Measurements from ENCODE around the gene TMEM89. TPM values are rescaled to one million over a fixed set of nuclear protein-coding genes. Genes with fewer than 3 reads are reported as not detected.
A peak's percentile ranks its signal among the peaks of the same experiment; 100 is the strongest.

TMEM89 gene, protein sequence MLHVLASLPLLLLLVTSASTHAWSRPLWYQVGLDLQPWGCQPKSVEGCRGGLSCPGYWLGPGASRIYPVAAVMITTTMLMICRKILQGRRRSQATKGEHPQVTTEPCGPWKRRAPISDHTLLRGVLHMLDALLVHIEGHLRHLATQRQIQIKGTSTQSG
- not detected for total RNA-seq
- not detected for polyA plus RNA-seq (ENCODE audit: insufficient read depth in 1 of 8, insufficient read length in 8 of 8, low replicate concordance in 1 of 8)
- long read RNA-seq, donor 1: 0 reads
- long read RNA-seq, donor 2: 0 reads
- long read RNA-seq, donor 3: 0 reads
- long read RNA-seq, donor 4: 0 reads
- long read RNA-seq, donor 5: 0 reads
- long read RNA-seq, donor 6: 0 reads
- long read RNA-seq, donor 7: 0 reads
- long read RNA-seq, donor 8: 0 reads
- long read RNA-seq, donor 9: 0 reads
- long read RNA-seq, donor 10: 0 reads
- long read RNA-seq, donor 11: 0 reads

DNA sequence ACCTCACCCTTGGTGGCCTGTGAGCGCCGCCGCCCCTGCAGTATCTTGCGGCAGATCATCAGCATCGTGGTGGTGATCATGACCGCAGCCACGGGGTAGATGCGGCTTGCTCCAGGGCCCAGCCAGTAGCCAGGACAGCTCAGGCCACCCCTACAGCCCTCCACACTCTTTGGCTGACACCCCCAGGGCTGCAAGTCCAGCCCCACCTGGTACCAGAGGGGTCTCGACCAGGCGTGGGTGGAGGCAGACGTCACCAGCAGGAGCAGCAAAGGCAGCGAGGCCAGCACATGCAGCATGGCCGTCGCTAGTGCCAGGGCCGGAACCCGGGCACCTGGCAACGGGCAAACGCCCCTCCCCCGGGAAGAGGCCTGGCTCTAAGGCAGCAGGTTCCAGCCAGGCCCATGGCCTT, at the start of gene TMEM89:
TSS of gene TMEM89 (minus strand) at position 309 of the 409 bp plus-strand sequence. CDS start at position 296, 13 bp downstream.
- DNase-seq: no peak
- H3K27me3 ChIP-seq (ENCODE audit: control insufficient read depth, insufficient read depth, low read length): no peaks in the 10 kb centered on the region
- peaks cover 13% of the 10 kb centered on the region for H3K36me3 ChIP-seq (ENCODE audit: control insufficient read depth, insufficient read depth, low read length)
- H3K27ac ChIP-seq (ENCODE audit: low read length): no peak within 1 kb of the TSS
- no peaks in the 10 kb centered on the region for H3K4me1 ChIP-seq (ENCODE audit: control insufficient read depth, insufficient read depth, low read length)
- H3K9me3 ChIP-seq (replicated peaks; ENCODE audit: control insufficient read depth, low read depth, low read length): peaks cover 8% of the 10 kb centered on the region
- no peak within 1 kb of the TSS for H3K4me3 ChIP-seq (ENCODE audit: low read length)
- WGBS (ENCODE audit: insufficient coverage): 88% methylated on average over 19 of the region's 19 CpGs

DNA sequence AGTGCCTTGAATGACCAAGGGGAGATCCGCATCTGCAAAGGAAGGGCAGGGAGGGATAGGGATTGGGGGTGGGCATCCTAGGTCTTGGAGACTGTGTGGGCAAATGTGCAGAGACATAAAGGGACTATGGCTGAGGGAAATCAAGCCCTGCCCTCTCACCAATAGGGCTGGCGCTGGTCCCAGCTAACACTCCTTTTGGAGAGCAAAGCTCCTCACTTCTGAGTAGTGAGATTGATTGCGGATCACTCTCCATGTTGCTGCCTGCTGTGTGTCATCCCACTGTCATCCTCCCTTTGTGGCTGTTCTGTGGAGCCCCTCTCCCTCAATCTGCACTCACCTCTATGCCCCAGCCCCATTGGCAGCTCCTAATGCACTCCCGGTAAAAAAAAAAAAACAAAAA, 43.4 kb upstream of the TMEM89 start:
- no peaks in the 10 kb centered on the region for H3K9me3 ChIP-seq (replicated peaks; ENCODE audit: control insufficient read depth, low read depth, low read length)
- H3K4me1 ChIP-seq (ENCODE audit: control insufficient read depth, insufficient read depth, low read length): peaks cover 30% of the 10 kb centered on the region
- peaks cover 38% of the 10 kb centered on the region for H3K27me3 ChIP-seq (ENCODE audit: control insufficient read depth, insufficient read depth, low read length)
- no peak for DNase-seq
- 94% methylated on average over 3 of the region's 4 CpGs for WGBS (ENCODE audit: insufficient coverage)
- no peak overlapping the region for H3K4me3 ChIP-seq (ENCODE audit: low read length)
- no peaks in the 10 kb centered on the region for H3K36me3 ChIP-seq (ENCODE audit: control insufficient read depth, insufficient read depth, low read length)
- H3K27ac ChIP-seq (ENCODE audit: low read length): no peak overlapping the region

DNA sequence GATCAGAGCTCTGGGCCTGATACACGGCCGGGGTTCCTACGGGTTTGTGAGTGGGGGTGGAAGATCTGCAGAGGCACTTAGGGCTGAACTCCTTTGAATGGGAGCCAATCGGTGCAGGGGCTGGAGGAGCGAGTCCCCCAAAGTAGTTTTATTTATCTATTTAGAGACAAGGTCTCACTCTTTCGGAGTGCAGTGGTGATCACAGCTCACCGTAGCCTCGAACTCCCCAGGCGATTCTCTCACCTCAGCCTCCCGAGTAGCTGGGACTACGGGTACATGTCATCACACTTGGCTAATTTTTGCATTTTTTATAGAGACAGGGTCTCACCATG, 42.7 kb upstream of the TMEM89 start:
- Histone ChIP-seq H3K4me1 (ENCODE audit: control insufficient read depth, insufficient read depth, low read length) (peaks cover 30% of the 10 kb centered on the region), H3K4me3 (ENCODE audit: low read length) (no peak overlapping the region), H3K9me3 (replicated peaks; ENCODE audit: control insufficient read depth, low read depth, low read length) (no peaks in the 10 kb centered on the region), H3K27ac (ENCODE audit: low read length) (no peak overlapping the region), H3K36me3 (ENCODE audit: control insufficient read depth, insufficient read depth, low read length) (no peaks in the 10 kb centered on the region), H3K27me3 (ENCODE audit: control insufficient read depth, insufficient read depth, low read length) (peaks cover 43% of the 10 kb centered on the region)
- 58% methylated on average over 8 of the region's 11 CpGs for WGBS (ENCODE audit: insufficient coverage)
- DNase-seq: no peak

DNA sequence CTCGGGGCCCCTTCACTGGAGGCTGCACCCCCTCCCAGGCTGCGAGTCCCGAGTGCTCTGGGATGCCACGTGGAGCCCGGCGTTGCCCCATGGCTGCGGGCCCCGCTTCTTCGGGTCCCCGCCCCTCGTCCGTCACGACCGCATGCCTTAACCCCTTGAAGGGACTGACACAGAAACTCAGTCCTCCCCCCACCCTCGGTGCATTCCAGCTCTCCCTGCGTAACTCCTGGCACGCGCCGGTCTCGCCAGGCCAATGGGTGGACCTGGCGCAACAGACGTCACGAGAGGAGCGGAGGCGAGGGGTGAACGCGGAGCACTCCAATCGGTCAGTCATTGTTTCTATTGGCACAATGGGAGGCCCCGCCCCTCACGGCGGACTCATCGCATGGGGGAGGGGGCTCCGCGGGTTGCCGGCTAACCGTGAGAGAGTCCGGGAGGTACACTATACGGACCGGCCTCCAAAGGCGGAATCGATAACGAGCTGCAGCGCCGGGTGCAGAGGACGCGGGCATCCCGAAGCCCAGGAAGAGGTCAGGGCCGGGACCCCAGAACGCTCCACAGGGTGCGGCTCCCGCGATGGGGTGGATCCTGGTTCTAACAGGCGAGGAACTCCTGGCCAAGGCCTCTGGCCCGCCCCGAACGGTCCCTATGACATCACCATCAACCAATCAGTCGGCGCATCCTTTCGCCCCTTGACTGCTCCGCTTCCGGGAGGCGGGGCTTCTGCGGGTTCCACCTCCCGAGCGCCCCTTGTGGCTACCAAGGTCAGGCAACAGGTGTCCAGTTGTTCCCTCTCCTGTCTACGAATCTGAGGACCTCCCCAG, 42.1 kb upstream of the TMEM89 start:
- H3K36me3 ChIP-seq (ENCODE audit: control insufficient read depth, insufficient read depth, low read length): no peaks in the 10 kb centered on the region
- H3K9me3 ChIP-seq (replicated peaks; ENCODE audit: control insufficient read depth, low read depth, low read length): no peaks in the 10 kb centered on the region
- peak overlapping the region; percentile 90 for H3K27ac ChIP-seq (ENCODE audit: low read length)
- peaks cover 45% of the 10 kb centered on the region for H3K27me3 ChIP-seq (ENCODE audit: control insufficient read depth, insufficient read depth, low read length)
- under 1% methylated on average over 66 of the region's 66 CpGs for WGBS (ENCODE audit: insufficient coverage)
- peak overlapping the region; percentile 60 for H3K4me3 ChIP-seq (ENCODE audit: low read length)
- H3K4me1 ChIP-seq (ENCODE audit: control insufficient read depth, insufficient read depth, low read length): peaks cover 30% of the 10 kb centered on the region
- peak; percentile 93 for DNase-seq

DNA sequence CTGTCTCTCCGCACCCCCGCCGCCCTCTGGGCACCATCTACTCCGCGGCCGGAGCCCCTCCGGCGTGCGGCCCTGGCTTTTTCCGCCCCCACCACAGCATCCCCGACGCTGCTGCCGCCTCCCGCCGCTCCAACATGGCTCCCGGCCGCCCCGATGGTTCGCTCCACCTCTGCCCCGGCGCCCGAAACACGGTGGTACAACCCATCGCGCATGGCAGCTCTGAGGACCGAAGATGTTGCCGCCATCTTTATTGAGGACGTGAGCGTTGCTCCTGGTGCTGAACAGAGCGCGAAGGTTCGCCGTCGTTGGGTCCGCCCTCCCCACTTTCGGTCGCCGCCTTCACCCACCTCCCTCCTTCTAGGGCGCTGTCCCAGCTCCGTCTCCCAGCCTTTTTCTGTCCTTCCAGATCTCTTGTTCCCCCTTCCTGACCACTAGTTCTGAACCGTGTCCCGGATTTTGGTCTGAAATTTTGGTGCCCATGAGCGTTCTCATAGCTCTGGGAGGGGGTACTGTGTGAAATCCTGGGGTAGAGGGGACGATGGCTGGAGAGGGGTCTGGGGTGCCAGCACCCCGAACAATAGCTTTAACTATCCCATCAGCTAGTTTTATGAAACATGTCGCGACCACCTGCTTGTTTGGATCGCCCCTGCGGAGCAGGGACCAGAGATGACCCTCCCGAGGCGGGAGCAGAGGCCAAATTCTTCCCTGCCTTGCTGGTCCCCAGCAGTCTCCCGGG, 41.4 kb upstream of the TMEM89 start, which contains the start of gene CELSR3:
TSS of gene CELSR3 (minus strand) at position 134 of the 736 bp plus-strand sequence. CDS start 252 bp downstream, outside the sequence.
- Histone ChIP-seq H3K27ac (ENCODE audit: low read length) (peak within 1 kb of the TSS; percentile 90), H3K4me1 (ENCODE audit: control insufficient read depth, insufficient read depth, low read length) (peaks cover 30% of the 10 kb centered on the region), H3K36me3 (ENCODE audit: control insufficient read depth, insufficient read depth, low read length) (no peaks in the 10 kb centered on the region), H3K4me3 (ENCODE audit: low read length) (peak within 1 kb of the TSS; percentile 60), H3K27me3 (ENCODE audit: control insufficient read depth, insufficient read depth, low read length) (peaks cover 52% of the 10 kb centered on the region), H3K9me3 (replicated peaks; ENCODE audit: control insufficient read depth, low read depth, low read length) (no peaks in the 10 kb centered on the region)
- WGBS (ENCODE audit: insufficient coverage): under 1% methylated on average over 47 of the region's 52 CpGs
- peak; percentile 83 for DNase-seq

DNA sequence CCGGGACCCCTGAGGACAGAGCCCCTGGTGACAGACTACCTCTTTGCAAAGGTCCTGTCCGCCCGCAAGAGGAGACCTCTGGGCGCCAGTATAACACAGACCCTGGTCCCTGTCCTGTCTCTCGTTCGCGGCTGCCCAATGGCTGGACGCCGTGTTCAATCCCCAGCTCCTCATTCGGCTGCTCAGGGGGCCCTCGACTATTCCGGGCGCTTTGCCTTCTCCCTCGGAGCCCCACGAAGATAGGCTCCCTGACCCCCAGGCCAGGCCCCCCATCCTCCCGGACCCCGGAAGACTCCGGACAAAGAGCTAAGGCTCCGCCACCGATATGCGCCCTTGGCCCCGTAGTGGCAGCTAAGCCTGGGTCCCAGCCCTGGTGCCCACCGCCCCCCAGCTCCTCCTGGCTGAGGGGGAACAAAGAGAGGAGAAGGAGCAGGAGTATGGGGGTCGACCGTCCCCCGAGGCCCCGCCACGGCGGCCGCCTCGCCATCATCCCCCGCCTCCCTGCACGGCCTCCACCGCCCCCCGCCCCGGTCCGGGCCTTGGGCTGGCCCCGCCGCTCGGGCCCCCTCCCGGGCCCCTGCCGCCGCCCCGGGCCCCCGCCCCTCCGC, 40.7 kb upstream of the TMEM89 start:
- peaks cover 30% of the 10 kb centered on the region for H3K4me1 ChIP-seq (ENCODE audit: control insufficient read depth, insufficient read depth, low read length)
- no peaks in the 10 kb centered on the region for H3K9me3 ChIP-seq (replicated peaks; ENCODE audit: control insufficient read depth, low read depth, low read length)
- H3K27ac ChIP-seq (ENCODE audit: low read length): no peak overlapping the region
- no peak overlapping the region for H3K4me3 ChIP-seq (ENCODE audit: low read length)
- H3K36me3 ChIP-seq (ENCODE audit: control insufficient read depth, insufficient read depth, low read length): no peaks in the 10 kb centered on the region
- WGBS (ENCODE audit: insufficient coverage): 4% methylated on average over 21 of the region's 46 CpGs
- DNase-seq: no peak
- H3K27me3 ChIP-seq (ENCODE audit: control insufficient read depth, insufficient read depth, low read length): peaks cover 56% of the 10 kb centered on the region

DNA sequence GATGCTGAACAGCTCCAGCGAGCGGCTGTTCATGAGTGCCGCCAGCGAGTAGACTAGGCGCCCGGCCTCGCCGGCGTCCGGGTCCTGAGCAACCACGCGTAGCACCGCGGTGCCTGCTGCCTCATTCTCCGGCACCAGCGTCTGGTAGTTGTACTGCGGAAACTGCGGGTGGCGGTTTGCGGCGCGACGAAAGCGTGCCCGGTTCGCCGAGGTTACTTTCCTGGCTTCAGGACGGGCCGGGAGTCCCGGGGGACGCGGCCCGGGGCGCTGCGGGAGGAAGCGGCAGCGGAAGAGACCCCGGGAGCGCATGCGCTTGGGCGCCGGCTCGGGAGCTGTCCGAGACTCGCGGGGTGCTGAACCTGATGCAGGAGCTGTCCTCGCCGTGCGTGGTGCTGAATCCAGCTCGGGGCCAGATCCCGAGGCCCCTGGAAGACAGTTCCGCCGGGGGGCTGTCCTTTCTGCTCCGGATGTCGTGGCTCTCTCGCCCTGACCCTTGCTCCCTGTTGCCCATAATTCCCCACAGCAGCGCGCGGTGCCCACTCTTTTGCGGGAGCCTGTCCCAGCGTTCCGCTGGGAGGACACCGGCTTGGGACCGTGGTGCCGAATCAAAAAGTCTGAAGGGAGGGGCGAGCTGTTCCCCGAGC, 40.1 kb upstream of the TMEM89 start:
- DNase-seq: peak; percentile 61
- H3K9me3 ChIP-seq (replicated peaks; ENCODE audit: control insufficient read depth, low read depth, low read length): no peaks in the 10 kb centered on the region
- peaks cover 62% of the 10 kb centered on the region for H3K27me3 ChIP-seq (ENCODE audit: control insufficient read depth, insufficient read depth, low read length)
- H3K4me3 ChIP-seq (ENCODE audit: low read length): peak overlapping the region; percentile 53
- 1% methylated on average over 67 of the region's 67 CpGs for WGBS (ENCODE audit: insufficient coverage)
- H3K27ac ChIP-seq (ENCODE audit: low read length): no peak overlapping the region
- H3K36me3 ChIP-seq (ENCODE audit: control insufficient read depth, insufficient read depth, low read length): no peaks in the 10 kb centered on the region
- peaks cover 32% of the 10 kb centered on the region for H3K4me1 ChIP-seq (ENCODE audit: control insufficient read depth, insufficient read depth, low read length)

DNA sequence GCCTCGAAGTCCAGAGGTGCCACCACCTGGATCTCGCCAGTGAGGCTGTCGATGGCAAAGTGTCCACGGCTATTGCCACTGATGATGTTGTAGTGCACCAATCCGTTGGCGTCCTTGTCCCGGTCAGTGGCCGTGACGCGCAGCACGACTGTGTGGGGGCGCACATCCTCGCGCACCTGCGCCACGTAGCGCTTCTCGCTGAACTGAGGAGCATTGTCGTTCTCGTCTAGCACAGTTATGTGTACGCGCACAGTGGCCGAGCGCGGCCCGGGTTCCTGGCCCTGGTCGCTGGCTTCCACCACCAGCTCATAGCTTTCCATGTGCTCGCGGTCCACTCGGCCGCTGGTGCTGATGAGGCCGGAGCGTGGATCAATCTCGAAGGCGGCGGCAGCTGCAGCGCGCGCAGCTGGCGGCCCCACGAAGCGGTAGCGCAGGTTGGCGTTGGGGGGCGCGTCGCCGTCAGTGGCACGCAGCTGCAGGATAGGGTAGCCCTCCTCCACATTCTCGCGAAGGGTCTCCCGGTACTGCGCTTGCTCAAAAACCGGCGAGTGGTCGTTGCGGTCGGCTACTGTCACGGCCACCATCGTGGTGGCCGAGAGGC, 39.3 kb upstream of the TMEM89 start:
- H3K36me3 ChIP-seq (ENCODE audit: control insufficient read depth, insufficient read depth, low read length): no peaks in the 10 kb centered on the region
- 61% methylated on average over 61 of the region's 61 CpGs for WGBS (ENCODE audit: insufficient coverage)
- H3K27ac ChIP-seq (ENCODE audit: low read length): no peak overlapping the region
- H3K9me3 ChIP-seq (replicated peaks; ENCODE audit: control insufficient read depth, low read depth, low read length): no peaks in the 10 kb centered on the region
- H3K27me3 ChIP-seq (ENCODE audit: control insufficient read depth, insufficient read depth, low read length): peaks cover 64% of the 10 kb centered on the region
- no peak for DNase-seq
- peak overlapping the region; percentile 53 for H3K4me3 ChIP-seq (ENCODE audit: low read length)
- peaks cover 35% of the 10 kb centered on the region for H3K4me1 ChIP-seq (ENCODE audit: control insufficient read depth, insufficient read depth, low read length)

DNA sequence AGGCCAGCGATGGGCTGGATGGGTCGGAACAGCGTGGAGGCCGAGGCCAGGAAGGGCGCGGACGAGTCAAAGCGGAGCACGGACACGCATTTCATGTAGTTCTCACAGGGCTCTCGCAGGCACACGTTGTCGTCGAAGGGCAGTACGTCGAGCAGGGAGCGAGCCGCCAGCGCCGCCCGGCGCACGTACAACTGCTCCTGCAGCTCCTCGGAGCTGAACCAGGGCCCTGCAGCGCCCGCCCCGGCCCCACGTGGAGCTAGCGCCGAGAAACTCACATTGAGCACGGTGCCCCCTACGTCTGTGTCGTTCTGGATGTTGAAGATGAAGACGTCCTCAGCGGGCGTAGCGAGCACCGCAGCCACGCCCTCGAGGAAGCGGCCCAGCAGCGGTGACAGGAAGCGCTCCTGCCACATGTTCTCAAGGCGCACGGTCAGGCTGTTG, 35.3 kb upstream of the TMEM89 start:
- H3K9me3 ChIP-seq (replicated peaks; ENCODE audit: control insufficient read depth, low read depth, low read length): no peaks in the 10 kb centered on the region
- no peaks in the 10 kb centered on the region for H3K36me3 ChIP-seq (ENCODE audit: control insufficient read depth, insufficient read depth, low read length)
- DNase-seq: no peak
- WGBS (ENCODE audit: insufficient coverage): 50% methylated on average over 45 of the region's 45 CpGs
- H3K27ac ChIP-seq (ENCODE audit: low read length): no peak overlapping the region
- H3K4me3 ChIP-seq (ENCODE audit: low read length): peak overlapping the region; percentile 46
- peaks cover 46% of the 10 kb centered on the region for H3K27me3 ChIP-seq (ENCODE audit: control insufficient read depth, insufficient read depth, low read length)
- peaks cover 16% of the 10 kb centered on the region for H3K4me1 ChIP-seq (ENCODE audit: control insufficient read depth, insufficient read depth, low read length)

Measured in muscle of leg (tissue), 16 donors.